NCI-H187 (cell line): ENCODE data around the gene OLR1.
A peak's percentile ranks its signal among the peaks of the same experiment; 100 is the strongest.

Source experiments
- DNase-seq, 2 experiments: peaks; one replicate each; lab custom pipeline; 2025; lab: John Stamatoyannopoulos, UW

The OLR1 gene

DNA sequence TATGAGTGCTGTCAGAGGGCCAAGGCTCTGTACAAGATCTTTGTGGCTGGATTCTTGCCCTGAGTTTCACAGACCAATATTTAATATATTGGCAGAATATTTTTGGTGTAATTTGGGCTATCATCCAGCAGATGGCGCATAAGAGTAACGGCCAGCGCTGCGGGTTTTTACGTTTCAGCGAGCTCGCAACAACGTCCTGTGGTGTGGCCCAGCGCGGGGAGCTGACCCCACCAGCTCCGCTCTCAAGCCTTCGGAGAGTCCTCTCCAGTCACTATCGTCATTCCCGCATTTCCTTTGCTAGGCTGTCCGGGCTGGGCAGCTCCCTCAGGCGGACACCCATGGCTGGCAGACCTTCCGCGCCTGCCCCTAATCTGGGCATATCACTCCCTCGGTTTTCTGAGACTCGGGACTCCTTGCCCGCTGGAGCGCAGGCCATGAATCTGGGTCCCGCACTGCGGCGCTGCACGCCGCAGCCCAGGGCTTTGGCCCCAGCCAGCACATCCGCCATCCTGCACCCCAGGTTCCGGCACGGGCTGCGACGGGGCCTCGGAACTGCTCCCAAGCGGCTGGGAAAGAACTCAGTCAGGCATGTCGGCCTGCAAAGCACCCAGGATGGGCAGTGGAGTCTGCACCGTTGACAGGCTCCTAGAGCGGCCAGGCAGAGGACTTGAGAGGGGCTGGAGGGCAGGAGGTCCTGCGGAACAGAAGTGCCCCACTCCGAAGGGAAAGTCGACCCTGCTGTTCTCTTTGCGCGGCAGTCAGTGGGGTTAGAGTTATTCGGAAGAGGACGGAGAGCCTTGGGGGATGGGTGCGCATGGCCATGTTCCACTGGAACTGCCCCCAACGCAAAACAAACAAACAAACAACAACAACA lies 18.4 kb downstream of the OLR1 start:
- DNase-seq, result peak in 1 of 2 experiments; percentile 22

DNA sequence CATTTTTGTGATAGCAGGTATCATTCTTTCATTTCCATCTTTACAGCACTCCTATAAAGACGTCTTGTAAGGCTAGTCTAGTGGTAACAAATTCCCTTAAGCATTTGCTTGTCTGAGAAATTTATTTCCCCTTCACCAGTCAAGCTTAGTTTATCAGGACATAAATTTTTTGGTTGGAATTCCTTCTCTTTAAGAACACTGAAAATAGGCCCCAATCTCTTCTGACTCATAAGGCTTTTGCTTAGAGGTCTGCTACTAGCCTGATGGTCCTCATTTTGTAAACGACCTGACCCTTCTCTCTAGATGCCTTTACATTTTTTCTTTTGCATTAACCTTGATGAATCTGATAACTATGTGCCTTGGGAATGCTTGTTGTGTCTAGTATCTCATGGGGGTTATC lies 20.3 kb downstream of the OLR1 start:
- no peak for DNase-seq

DNA sequence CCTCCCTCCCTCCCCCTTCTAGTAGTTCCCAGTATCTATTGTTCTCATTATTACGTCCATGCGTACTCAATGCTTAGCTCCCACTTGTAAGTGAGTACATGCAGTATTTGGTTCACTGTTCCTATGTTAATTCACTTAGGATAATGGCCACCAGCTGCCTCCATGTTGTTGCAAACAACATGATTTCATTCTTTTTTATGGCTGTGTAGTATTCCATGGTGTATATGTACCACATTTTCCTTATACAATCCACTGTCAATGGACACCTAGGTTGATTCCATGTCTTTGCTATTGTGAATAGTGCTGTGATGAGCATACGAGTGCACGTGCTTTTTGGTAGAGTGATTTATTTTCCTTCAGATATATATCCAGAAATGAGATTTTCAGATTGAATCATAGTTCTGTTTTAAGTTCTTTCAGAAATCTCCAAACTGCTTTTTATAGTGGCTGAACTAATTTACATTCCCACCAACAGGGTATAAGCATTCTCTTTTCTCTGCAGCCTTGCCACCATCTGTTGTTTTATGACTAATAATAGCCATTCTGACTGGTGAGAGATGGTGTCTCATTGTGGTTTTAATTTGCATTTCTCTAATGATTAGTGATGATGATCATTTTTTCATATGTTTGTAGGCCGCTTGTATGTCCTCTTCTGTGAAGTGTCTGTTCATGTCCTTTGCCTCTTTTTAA lies 24.1 kb downstream of the OLR1 start:
- DNase-seq, result no peak

DNA sequence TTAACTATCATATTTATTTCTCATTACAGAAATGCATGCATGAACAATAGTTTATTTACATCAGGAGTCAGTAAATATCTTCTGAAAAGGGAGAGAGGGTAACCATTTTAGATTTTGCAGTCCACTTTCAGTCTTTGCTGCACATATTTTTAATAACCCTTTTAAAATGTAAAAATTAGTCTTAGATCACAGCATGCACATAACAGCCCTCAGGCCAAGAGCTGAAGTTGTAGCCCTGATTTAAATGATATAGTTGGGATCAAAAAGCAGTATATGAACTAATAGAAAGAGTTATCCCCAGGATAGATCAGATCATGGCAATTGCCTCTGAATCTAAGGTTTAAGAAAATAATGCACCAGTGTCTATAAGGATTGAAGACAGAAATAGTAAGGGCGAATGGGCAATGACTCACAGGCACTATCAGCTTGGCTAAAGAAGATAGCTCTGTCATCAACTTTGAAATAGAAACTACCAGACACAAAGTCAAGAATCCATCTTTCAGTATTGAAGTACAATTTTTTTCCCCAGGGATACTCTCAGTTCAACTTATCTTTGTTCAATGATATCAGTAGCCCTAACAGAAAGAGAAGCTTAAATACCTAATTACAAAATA lies 28.8 kb downstream of the OLR1 start:
- DNase-seq, result no peak

DNA sequence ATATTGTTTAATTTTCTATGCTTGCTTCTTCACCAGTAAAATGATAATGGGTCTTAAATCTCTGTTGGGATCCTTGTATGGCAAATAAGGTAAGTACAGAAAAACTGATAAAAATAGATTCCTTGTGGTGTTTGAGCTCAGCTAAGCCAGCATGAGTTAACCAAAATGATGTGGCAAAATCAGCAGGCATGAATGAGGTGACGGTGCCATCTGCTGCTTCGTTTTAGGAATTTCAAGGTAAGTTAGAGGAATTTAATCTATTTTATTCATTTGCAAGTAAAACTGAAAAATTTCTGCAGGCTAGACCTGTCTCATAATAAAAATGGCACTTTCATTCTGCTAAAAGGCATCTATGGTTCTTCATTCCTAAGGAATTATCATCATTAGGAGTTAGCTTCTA lies 31.9 kb downstream of the OLR1 start:
- peak in 1 of 2 experiments; percentile 4 for DNase-seq

DNA sequence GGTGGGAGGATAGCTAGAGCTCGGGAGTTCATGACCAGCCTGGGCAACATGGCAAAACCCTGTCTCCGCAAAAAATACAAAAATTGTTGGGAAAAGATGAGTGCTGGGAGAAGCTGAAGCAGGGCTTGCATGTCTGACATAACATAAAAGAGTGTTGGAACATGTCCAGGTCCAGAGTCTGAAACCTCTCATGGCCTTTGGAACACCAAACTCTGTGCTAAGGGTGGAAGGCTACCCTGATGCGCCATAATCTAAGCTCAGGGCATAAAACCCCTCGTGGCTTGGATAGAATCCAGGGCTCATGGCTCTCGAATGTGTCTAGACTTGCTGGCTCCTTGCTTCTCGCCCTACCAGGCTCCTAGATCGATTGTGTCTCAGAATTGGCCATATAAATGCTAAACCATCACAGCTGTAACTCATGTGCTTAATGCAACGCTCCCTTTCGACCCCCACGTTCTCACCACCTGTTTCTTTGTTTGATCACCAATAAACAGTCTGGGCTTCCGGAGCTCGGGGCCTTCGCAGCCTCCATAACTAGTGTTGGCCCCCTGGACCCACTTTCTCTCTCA lies 35.2 kb downstream of the OLR1 start:
- DNase-seq, result no peak

DNA sequence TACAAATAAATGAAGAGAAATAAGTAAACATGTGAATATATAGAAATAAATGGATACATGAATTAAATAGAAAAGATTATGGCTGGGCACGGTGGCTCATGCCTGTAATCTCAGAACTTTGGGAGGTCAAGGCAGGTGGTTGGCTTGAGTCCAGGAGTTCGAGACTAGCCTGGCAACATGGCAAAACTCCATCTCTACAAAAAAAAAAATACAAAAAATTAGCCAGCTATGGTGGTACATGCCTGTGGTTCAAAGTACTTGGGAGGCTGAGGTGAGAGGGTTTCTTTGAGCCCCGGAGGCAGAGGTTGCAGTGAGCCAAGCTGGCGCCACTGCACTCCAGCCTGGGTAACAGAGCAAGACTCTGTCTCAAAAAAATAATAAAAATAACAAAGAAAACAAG lies 36.8 kb downstream of the OLR1 start:
- DNase-seq, result no peak

DNA sequence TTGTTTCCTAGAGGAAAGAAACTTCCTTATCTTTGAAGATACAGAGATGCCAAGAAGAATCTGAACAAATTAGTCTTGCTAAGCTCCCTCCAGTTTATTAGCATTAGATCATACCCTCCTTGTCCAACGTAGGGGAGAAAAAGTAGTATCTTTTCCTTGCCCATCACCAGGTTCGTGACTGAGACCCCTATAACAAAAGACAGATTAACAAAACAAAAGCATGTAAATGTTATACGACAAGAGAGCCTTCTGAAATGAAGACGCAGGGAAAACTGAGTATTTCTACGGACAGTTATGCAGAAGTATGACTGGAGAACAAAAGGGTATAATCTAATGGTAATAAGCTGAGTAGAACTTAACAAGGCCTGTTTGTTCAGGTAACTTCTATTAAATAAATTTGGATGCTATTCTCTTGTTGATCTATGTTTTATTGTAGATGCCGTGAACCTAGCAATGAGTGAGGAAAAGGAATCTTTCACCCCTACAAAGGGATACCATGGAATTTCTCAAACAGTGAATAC lies 39.0 kb downstream of the OLR1 start:
- DNase-seq, result no peak

DNA sequence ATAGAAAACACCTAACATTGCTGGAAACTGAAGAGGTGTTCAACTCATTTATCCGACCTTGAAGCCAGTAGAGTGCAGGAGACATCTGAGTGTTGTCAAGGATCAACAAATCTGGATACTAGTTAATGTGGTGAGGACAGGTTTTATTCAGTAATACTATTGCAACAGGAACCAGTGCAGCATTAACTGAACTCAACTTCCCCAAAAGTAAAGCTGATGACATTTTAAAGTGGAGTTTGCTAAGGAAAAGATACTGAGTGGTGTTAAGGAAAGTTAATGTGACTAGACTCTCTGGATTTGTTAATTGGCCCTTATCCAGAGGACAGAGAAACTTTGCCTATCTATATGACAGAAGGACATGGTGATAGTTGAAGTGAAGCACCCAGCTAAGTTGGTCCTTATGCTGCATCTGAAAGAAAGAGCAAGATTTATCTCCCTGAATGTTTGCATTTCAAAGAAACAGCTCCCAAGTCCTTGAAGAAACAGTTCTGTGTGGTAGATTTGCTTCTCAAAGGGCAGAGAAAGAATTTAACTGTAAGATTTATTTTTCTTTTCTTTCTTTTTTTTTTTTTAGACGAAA lies 40.7 kb downstream of the OLR1 start:
- no peak for DNase-seq

DNA sequence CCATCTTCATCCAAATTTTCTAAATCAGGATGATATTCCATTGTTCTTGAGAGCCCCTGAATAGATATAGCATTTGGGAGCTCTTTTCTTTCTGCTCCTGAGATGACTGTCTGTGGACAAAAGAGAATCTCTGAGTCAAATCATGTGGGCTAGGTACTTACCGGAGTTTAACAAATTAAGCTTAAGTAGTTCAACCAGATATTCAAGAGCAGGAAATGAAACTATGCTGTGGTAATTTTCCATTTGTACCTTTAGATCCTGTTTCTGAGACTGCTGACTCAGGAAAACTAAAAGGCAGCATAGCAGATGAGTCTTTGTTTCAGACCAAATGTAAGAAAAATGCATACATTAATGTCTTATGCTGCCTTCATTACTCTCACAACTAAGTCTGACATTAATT lies 41.9 kb downstream of the OLR1 start, which contains the start of gene CLEC7A:
Gene CLEC7A (minus strand): TSS at position 158 of the 400 bp plus-strand sequence. CDS start 117 bp downstream, at position 41.
- DNase-seq, result no peak

DNA sequence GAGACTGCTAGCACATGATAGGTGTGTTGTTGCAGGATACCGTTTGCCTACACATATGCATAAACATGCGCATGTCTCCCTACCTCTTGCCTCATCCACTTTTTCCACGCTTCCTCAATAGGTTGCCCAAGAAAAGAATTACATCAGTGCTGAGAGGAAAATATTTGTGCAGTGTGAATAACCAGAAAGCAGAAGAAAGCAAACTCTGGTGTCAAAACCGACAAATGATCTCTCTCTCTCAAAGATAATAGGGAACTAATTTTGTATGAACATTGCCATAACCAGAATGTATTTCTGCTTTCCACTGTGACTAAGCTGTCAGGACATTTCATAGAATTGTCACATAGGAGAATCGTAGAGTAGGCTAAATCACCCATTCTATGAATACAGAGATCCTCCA lies 43.2 kb downstream of the OLR1 start:
- no peak for DNase-seq

DNA sequence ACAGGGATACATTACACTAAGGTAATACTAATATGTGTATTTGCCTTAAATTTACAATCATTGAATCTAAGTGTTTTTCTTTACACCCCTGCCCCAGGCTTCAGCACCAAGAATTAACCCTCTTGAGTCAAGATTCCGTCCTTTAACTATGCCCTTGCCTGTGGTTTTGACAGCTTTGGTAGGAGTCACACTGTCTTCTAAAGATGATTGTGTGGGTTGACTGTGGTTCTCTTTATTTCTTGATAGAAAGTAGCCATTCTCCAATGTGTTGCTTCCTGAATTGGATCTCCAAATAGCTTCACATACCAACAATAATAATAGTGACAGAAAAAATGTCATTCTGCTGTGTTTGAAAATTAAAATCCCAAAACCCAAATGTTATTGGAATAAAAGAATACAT lies 45.5 kb downstream of the OLR1 start:
- no peak for DNase-seq

DNA sequence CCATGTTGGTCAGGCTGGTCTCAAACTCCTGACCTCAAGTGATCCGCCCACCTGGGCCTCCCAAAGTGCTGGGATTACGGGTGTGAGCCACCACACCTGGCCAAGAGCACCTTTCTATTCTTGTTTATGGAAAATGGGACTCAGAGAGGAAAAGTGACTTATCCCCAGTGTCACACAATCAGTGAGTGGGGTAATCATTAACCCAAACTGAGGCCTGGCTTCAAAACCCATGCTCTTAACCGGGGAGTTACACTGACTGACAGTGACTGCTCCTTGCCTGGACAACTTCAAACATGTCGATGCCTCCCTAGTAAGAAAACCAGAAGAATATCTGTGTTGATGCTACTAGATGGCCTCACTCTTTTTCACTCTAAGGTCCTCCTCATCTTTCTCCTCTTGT lies 49.2 kb downstream of the OLR1 start:
- DNase-seq, result no peak

DNA sequence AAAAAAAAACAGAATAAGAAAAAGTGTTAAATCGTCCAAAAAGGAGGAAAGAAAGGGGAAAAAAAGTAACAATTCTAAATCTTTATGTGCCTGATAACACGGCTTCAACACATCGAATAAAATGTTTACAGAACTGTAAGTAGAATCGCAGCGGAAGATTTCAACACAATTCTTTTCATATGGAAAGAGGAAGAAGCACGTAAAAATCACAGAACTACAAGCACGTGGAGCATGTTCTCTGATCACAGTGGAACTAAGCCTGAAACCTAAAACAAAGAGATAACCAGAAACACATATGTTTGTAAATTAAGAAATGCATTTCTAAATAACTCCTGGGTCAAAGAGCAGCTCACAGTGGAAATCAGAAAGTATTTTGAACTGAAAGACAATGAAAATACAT lies 50.7 kb downstream of the OLR1 start:
- DNase-seq, result no peak

DNA sequence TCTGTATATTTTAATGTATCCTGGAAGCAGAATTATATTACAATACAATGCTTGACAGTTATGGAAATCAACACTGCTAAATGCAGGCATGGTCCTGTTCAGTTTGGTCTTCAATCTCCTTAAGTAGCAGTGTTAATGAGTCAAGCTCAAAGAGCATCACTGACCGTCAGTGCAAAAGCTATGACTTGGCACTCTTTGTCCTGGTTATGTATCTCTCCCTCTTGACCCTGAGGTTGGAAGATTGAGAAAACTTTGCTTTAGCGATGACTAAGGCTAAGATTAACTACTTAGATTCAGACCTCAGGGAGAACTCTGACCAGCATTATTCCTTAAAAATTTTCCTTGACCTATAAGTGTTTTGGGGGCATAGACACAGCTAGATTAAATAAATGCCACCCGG lies 52.9 kb downstream of the OLR1 start:
- no peak for DNase-seq

DNA sequence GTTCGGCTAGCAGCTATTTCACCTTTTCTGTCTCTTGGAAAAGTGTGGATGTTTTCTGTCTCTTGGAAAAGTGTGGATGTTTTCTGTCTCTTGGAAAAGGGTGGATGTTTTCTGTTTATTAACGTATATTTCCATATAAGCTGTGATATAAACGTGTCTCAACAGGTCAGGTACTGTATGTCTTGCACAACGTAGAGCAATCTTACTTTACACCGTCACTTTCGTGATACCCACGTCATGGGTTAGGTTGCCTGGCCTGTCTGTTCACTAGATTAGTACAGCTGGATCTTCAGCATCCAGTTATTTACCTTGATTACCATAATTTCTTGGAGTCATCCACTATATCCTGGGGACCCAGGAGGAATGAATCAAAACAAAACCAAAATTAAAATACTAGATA lies 56.0 kb downstream of the OLR1 start:
- no peak for DNase-seq

DNA sequence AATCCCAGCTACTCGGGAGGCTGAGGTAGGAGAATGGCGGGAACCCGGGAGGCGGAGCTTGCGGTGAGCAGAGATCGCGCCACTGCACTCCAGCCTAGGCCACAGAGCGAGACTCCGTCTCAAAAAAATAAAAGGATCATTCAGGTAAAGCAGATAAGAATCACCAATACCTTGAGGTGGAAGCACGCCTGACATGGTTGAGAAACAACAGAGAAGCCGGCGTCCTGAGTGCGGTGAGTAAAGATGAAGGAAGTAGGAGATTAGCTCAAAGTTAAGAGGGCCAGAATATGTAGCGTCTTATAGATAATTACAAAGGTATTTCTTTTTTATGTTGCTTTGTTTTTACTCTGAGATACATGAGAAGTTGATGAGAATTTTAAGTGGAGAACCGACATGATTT lies 56.6 kb downstream of the OLR1 start:
- no peak for DNase-seq

DNA sequence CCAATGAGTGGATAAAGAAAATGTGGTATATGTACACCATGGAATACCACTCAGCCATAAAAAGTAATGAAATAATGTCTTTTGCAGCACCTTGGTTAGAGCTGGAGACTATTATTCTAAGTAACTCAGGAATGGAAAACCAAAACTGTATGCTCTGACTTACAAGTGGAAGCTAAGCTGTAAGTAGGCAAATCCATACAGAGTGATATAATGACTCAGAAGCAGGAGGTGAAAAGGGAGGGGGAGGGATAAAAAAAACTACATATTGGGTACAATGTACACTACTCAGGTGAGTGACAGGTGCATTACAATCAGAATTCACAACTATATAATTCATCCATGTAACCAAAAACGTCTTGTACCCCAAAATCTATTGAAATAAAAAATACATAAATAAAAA lies 58.0 kb downstream of the OLR1 start:
- no peak for DNase-seq

DNA sequence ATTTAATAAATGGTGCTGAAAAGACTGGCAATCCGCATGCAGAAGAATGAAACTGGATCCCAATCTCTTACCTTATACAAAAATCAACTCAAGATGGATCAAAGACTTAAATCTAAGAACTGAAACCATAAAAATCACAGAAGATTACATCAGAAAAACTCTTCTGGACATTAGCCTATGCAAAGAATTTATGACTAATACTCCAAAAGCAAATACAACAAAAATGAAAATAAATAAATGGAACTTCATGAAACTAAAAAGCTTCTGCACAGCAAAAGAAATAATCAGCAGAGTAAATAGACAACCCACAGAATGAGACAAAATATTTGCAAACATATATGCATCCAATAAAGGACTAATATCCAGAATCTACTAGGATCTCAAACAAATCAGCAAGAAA lies 58.9 kb downstream of the OLR1 start:
- no peak for DNase-seq

DNA sequence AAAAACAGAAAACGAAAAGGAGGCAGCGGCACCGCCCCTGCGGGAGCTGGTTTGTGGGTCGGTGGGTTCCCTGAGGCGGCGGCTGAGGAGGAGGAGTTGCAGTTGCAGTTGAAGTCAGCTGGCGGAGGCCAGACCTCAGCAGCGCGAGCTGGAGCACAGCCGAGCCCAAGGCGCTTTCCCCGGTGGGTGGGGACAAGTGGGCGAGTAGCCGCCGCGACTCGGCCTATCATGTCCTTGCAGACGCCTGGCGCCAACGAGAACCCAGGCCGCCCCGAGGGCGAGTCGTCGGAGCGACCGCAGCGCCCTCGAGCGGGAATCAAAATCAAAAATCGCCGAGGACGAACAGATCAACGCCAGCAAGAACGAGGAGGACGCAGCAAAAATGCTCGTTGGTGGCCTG lies 60.5 kb downstream of the OLR1 start:
- no peak for DNase-seq

DNA sequence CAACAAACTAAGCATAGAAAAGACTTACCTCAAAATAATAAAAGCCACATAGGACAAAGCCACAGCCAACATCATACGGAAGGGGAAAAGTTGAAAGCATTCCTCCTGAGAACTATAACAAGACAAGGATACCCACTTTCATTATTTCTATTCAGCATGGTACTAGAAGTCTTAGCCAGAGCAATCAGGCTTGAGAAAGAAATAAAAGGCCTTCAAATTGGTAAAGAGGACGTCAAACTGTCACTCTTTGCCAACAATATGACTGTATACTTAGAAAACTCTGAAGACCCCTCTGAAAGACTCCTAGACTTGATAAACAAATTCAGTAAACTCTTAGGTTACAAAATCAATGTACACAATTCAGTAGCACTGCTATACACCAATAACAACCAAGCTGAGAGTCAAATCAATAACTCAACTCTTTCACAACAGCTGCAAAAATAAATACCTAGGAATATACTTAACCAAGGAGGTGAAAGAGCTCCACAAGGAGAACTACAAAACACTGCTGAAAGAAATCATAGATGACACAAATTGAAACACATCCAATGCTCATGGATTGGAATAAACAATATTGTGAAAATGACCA lies 61.6 kb downstream of the OLR1 start:
- DNase-seq, result no peak
